Heart right ventricle (tissue), 16 donors: ENCODE results near the gene IL18RAP. TPM values are rescaled to one million over a fixed set of nuclear protein-coding genes. Genes with fewer than 3 reads are reported as not detected.

Source experiments
- ATAC-seq, 8 donors: fragments of 200-7000 bp; cut with Tn5 transposase; one replicate each; pipeline ENCODE4 v1.9.1; 2020; ENCODE audit warnings: mild to moderate bottlenecking in 8 of 8, moderate library complexity in 8 of 8, moderate number of reproducible peaks in 1 of 8
- DNase-seq, 2 donors: peaks; one replicate each; pipeline ENCODE4 v3.0.0-alpha.2; 2020
- H3K27ac ChIP-seq, 10 donors: fragments of 200-600 bp; sonication (generic) in 2 of 10; one replicate each; pipeline versions ENCODE4 v1.5.0 to v1.8.0; 2020 to 2022; ENCODE audit warnings: mild to moderate bottlenecking in 3 of 10
- H3K27me3 ChIP-seq, 7 donors: fragments of 200-600 bp; one replicate each; pipeline ENCODE4 v1.8.0; 2021 to 2022; ENCODE audit warnings: mild to moderate bottlenecking in 2 of 7
- H3K36me3 ChIP-seq, 9 donors: fragments of 200-600 bp; sonication (generic) in 1 of 9; one replicate each; pipeline versions ENCODE4 v1.5.0 to v1.8.0; 2020 to 2022; ENCODE audit warnings: mild to moderate bottlenecking in 2 of 9
- H3K4me1 ChIP-seq, 9 donors: fragments of 200-600 bp; sonication (generic) in 1 of 9; one replicate each; pipeline versions ENCODE4 v1.5.0 to v1.8.0; 2020 to 2022; ENCODE audit warnings: mild to moderate bottlenecking in 4 of 9
- H3K4me3 ChIP-seq, 10 donors: fragments of 200-600 bp; sonication (generic) in 2 of 10; one replicate each; pipeline versions ENCODE4 v1.5.0 to v1.8.0; 2020 to 2022; ENCODE audit warnings: mild to moderate bottlenecking in 7 of 10, moderate library complexity in 2 of 10
- H3K9me3 ChIP-seq, 11 donors: fragments of 200-600 bp in 10 of 11; sonication (generic) in 2 of 11; one replicate each; pipeline versions ENCODE4 v1.5.0 to v1.8.0; 2013 to 2022; ENCODE audit warnings: mild to moderate bottlenecking in 2 of 11, control low read depth in 1 of 11, moderate library complexity in 1 of 11
- CTCF ChIP-seq, 9 donors: fragments of 200-600 bp; sonication (generic) in 2 of 9; IDR thresholded peaks; one replicate each; pipeline versions ENCODE4 v1.5.0 to v1.8.0; 2021 to 2022; ENCODE audit warnings: antibody characterized with exemption in 9 of 9, mild to moderate bottlenecking in 5 of 9, moderate library complexity in 1 of 9
- WGBS, 2 donors: extraction: QIAGEN DNeasy Blood & Tissue Kit; methylation state at CpG; one replicate each; pipeline ENCODE4 v1.1.7; 2013; ENCODE audit warnings: inconsistent platforms in 1 of 2; 5-methylcytosine and 5-hydroxymethylcytosine counted together
- intact Hi-C, 10 donors: fragments of 100-400 bp; cut with DNase I; formaldehyde crosslinking; loops; one replicate each; pipeline versions ENCODE4 v1.11.1 to v1.14.2; 2022
- polyA plus RNA-seq, 2 donors: library from polyadenylated mRNA; stranded (reverse); fragments of 200-250 nt; gene quantifications; one replicate each; pipeline ENCODE4 v1.2.3, GENCODE V29; 2013
- total RNA-seq, 10 donors: library from RNA; stranded (reverse); fragmentation: NEBNext Ultra II Directional in 3 of 10; extraction: Animal tissue kit (Norgen Biotek cat#: 25700) in 3 of 10; gene quantifications; one replicate each; pipeline versions ENCODE4 v1.2.1 to v1.2.4, GENCODE V29; 2021 to 2023
- donor health status: Arrhythmogenic right ventricular cardiomyopathy.
- donor health status: ischemic (EF 13 %, LVEDD 7.1; RV severe dilation, severe dysfunction).
- donor health status: healthy with polysubstance abuse.
- donor health status: DM: no; HTN: yes; CAD: no.
- donor health status: DM: no; HTN: no; CAD: no.
- donor health status: ischemic (EF 25% LVEDD 6.9; RV normal size, moderate dysfunction).
- donor health status: ischemic (EF 25% LVEDD 5.7; RV mildly dilated, moderate dysfunction).
- donor health status: healthy.
- donor health status: DM: yes; HTN: yes; CAD: no.
- donor health status: Ischemic cardiomyopathy.
- donor health status: ischemic (EF 35%, LVEDD 5.7; RV mildly dilated, moderate dysfunction).
- donor health status: nonischemic (EF 11% LVEDD 7.7; RV severe dilation, severe dysfunction).
- donor health status: DM: yes; HTN: yes; CAD: no.
- donor health status: PGD.
- donor health status: ischemic (EF 29% LVEDD 5.4; RV normal size, mild dysfunction).
- donor health status: nonischemic (EF 23%, LVEDD 6.1; RV moderate dilation, normal function).

IL18RAP gene
- total and polyA plus RNA-seq, 12 donors = 0.12 to 1.2 (median 0.49) TPM; not detected in 3

DNA sequence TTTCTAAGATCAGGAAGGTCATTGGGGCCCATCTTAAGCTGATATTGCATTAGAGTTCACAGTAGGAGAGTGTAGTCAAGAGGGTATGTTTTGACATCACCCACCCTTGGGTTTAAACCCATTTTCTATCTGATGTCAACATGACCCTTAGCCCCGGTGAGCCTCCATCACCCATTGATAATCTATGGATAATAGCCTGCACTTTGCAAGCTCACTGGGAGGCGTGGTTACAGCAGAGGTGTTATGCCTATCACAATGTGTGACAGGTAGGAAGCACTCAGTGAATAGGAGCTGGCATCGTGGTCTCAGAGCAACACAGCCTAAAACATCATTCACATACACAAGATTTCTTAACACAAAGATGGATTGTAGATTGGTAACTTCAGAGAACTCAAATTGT lies 21.3 kb downstream of the IL18RAP start:
- intact Hi-C loops = loop anchor here in 9 of 10 donors (5.0 to 10.0 kb wide), 14 partner anchors 79 to 569 kb away; partner anchors contain the start of gene IL18R1 (in 4 of the 9)
- peaks cover 0 to 3% (median 0%) of the 10 kb centered on the region in 7 donors for H3K27me3 ChIP-seq
- no peak for DNase-seq
- H3K4me1 ChIP-seq = peaks cover 0 to 12% (median 0%) of the 10 kb centered on the region in 9 donors
- 67 to 77% methylated on average over 3 of the region's 3 CpGs for WGBS, 2 donors
- H3K36me3 ChIP-seq = no peaks in the 10 kb centered on the region
- ATAC-seq = no peak
- H3K27ac ChIP-seq = no peak overlapping the region
- TF ChIP-seq CTCF (IDR thresholded peaks at IDR 0.05) = no peak
- no peaks in the 10 kb centered on the region for H3K9me3 ChIP-seq
- no peak overlapping the region for H3K4me3 ChIP-seq

DNA sequence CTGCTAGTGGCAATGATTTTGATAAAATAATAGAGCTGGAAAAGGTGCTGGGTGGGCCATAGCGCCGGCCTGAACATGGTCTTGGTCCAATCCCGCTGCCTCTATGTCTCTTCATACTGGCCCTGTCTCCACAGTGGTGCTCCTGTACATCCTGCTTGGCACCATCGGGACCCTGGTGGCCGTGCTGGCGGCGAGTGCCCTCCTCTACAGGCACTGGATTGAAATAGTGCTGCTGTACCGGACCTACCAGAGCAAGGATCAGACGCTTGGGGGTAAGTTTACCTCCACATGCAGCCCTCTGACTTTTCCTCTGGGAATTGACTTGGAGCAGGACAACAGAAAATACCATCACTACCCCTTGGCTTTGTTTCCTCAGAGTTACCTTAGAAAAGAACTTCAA lies 24.0 kb downstream of the IL18RAP start:
- no peak for ATAC-seq
- DNase-seq = no peak
- Histone ChIP-seq H3K27ac (no peak overlapping the region), H3K27me3 (no peaks in the 10 kb centered on the region), H3K36me3 (no peaks in the 10 kb centered on the region), H3K4me1 (peaks cover 0 to 9% (median 0%) of the 10 kb centered on the region in 9 donors), H3K9me3 (no peaks in the 10 kb centered on the region), H3K4me3 (no peak overlapping the region)
- TF ChIP-seq CTCF (IDR thresholded peaks at IDR 0.05) = no peak
- 91 to 97% methylated on average over 9 of the region's 9 CpGs for WGBS, 2 donors
- intact Hi-C loops = loop anchor here in 9 of 10 donors (5.0 to 10.0 kb wide), 12 partner anchors 82 to 572 kb away; partner anchors contain the start of gene IL18R1 (in 3 of the 9)

DNA sequence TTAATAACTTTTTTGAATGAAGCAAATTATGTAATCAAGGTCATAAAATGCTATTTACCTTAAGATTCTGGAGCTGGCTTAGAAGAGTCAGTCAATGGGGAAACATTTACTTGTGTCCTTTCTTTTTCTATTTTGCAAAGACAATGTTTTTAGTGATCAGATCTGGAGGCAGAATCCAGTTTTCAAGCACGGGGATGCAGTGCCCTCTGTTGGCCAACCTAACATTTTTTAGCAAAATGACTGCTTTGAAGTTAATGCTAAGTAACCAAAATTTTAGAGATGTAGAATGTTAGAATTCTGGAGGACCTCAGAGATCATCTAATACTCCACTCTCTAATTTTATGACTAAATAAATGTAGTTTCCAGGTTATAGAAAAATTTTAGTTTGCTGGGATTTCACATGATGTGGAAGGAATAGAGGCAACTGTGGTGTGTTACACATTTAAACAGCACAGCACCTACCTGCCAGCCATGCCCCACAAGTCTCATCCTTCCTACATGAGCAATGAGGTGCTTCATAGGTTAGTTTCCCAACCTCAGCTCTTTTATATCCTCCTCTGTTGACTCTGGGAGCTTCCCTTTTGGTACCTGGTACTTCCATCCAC lies 26.5 kb downstream of the IL18RAP start:
- DNase-seq (peak; percentile 13 to 17), ATAC-seq (no peak)
- H3K27ac ChIP-seq = no peak overlapping the region
- no peak overlapping the region for H3K4me3 ChIP-seq
- no peaks in the 10 kb centered on the region for H3K4me1 ChIP-seq
- TF ChIP-seq CTCF (IDR thresholded peaks at IDR 0.05) = peak in 8 of 9 donors; percentile 27 to 77 (median 68)
- H3K36me3 ChIP-seq = no peaks in the 10 kb centered on the region
- 3 to 4% methylated on average over 1 of the region's 1 CpG for whole genome bisulfite sequencing, 2 donors
- H3K27me3 ChIP-seq = no peaks in the 10 kb centered on the region
- intact Hi-C loops = loop anchor here in 9 of 10 donors (5.0 to 10.0 kb wide), 12 partner anchors 85 to 575 kb away; partner anchors contain the start of gene IL18R1 (in 3 of the 9)
- H3K9me3 ChIP-seq = no peaks in the 10 kb centered on the region

DNA sequence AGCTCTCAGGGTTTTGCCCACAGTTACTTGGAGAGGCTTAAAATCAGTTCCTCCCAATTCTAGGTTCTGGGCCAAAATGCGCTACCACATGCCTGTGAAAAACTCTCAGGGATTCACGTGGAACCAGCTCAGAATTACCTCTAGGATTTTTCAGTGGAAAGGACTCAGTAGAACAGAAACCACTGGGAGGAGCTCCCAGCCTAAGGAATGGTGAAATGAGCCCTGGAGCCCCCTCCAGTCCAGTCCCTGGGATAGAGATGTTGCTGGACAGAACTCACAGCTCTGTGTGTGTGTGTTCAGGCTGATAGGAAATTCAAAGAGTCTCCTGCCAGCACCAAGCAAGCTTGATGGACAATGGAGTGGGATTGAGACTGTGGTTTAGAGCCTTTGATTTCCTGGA lies 29.0 kb downstream of the IL18RAP start:
- Histone ChIP-seq H3K27me3 (no peaks in the 10 kb centered on the region), H3K36me3 (no peaks in the 10 kb centered on the region), H3K27ac (no peak overlapping the region), H3K9me3 (peaks cover 0 to 12% (median 4%) of the 10 kb centered on the region in 11 donors), H3K4me1 (no peaks in the 10 kb centered on the region), H3K4me3 (no peak overlapping the region)
- TF ChIP-seq CTCF (IDR thresholded peaks at IDR 0.05) = no peak
- ATAC-seq (no peak), DNase-seq (no peak)
- WGBS, 2 donors = 60 to 64% methylated on average over 2 of the region's 2 CpGs
- intact Hi-C loops = loop anchor here in 1 of 10 donors (10.0 kb wide), 1 partner anchor 1107 kb away; no protein-coding TSS in a partner anchor
